HepG2 (cell line): ENCODE results near the gene TAB2. TPM values are rescaled to one million over a fixed set of nuclear protein-coding genes. Genes with fewer than 3 reads are reported as not detected.

Experiments used
- ARNT2 ChIP-seq: sonication (generic); formaldehyde crosslinking; IDR thresholded peaks from 2 replicates; pipeline ENCODE4 v1.8.0; 2022; ENCODE audit warnings: mild to moderate bottlenecking, low read depth, missing genetic modification reagents, moderate library complexity
- ASH2L ChIP-seq: fragments of 300-600, 200-600 bp; sonication (generic); IDR thresholded peaks from 2 replicates; pipeline ENCODE4 v1.7.0; 2017; ENCODE audit warnings: low read depth, mild to moderate bottlenecking, moderate library complexity, mixed read lengths, low read length; ENCODE audit not compliant: insufficient read length
- BRD4 ChIP-seq: sonication (generic); formaldehyde crosslinking; IDR thresholded peaks from 2 replicates; pipeline ENCODE4 v1.4.0; 2020; ENCODE audit warnings: missing genetic modification reagents
- HOXA5 ChIP-seq: sonication (generic); formaldehyde crosslinking; IDR thresholded peaks from 2 replicates; pipeline ENCODE4 v1.4.0; 2020; ENCODE audit warnings: missing genetic modification reagents
- KDM6A ChIP-seq: IDR thresholded peaks from 2 replicates; pipeline ENCODE4 v1.6.1; 2016; ENCODE audit warnings: low read depth
- KLF6 ChIP-seq: IDR thresholded peaks from 2 replicates; pipeline ENCODE4 v1.8.0; 2016; ENCODE audit warnings: missing biosample characterization, missing genetic modification reagents
- MTA1 ChIP-seq: sonication (generic); formaldehyde crosslinking; IDR thresholded peaks from 2 replicates; pipeline ENCODE4 v1.4.0; 2020; ENCODE audit warnings: missing genetic modification reagents, mild to moderate bottlenecking, borderline replicate concordance
- MXD4 ChIP-seq: IDR thresholded peaks from 2 replicates; pipeline ENCODE4 v1.6.1; 2016; ENCODE audit warnings: mild to moderate bottlenecking, missing biosample characterization, missing genetic modification reagents
- NBN ChIP-seq: fragments of 450-650 bp; conservative IDR thresholded peaks from 2 replicates; pipeline ENCODE4 v1.6.1; 2017
- PAWR ChIP-seq: sonication (generic); formaldehyde crosslinking; IDR thresholded peaks from 2 replicates; pipeline ENCODE4 v1.4.0; 2020; ENCODE audit warnings: missing genetic modification reagents, mild to moderate bottlenecking, borderline replicate concordance
- RBFOX2 ChIP-seq: fragments of 200-400 bp; formaldehyde crosslinking; IDR thresholded peaks from 2 replicates; pipeline ENCODE4 v1.6.1; 2017; ENCODE audit warnings: low read depth, mild to moderate bottlenecking, low read length
- RCOR2 ChIP-seq: IDR thresholded peaks from 2 replicates; pipeline ENCODE4 v1.6.1; 2016; ENCODE audit warnings: missing biosample characterization, missing genetic modification reagents
- RORA ChIP-seq: sonication (generic); formaldehyde crosslinking; IDR thresholded peaks from 2 replicates; pipeline ENCODE4 v1.5.0; 2020; ENCODE audit warnings: mild to moderate bottlenecking, missing genetic modification reagents, moderate library complexity
- polyA plus RNA-seq, 8 experiments: library from polyadenylated mRNA; depleted of rRNA in 3 of 8; stranded (reverse) in 7 of 8; unstranded in 1 of 8; fragments of >200 nt; fragmentation: Illumina TruSeq in 4 of 8; extraction: Trizol in 4 of 8; gene quantifications; 2 replicates each; pipeline versions ENCODE4 v1.2.1 to v1.2.3, GENCODE V29; 2011 to 2016; ENCODE audit warnings: low read depth in 4 of 8, missing spikeins in 1 of 8, mixed read lengths in 1 of 8; ENCODE audit not compliant: insufficient read depth in 1 of 8
- total RNA-seq, 5 experiments: library from RNA; depleted of rRNA; stranded (reverse); fragments of >200 nt; fragmentation: Illumina TruSeq; extraction: Trizol; gene quantifications; 2 replicates each; pipeline ENCODE4 v1.2.3, GENCODE V29; 2016; ENCODE audit warnings: low read depth in 1 of 5
- TF ChIP-seq, protein P1 (sequence below): IDR thresholded peaks from 2 replicates; pipeline ENCODE4 v1.6.1; 2016; ENCODE audit warnings: mild to moderate bottlenecking
- TF ChIP-seq, protein P2 (sequence below): sonication (generic); formaldehyde crosslinking; IDR thresholded peaks from 2 replicates; pipeline ENCODE4 v1.8.0; 2022; ENCODE audit warnings: mild to moderate bottlenecking, missing genetic modification reagents
- TF ChIP-seq, protein P3 (sequence below): IDR thresholded peaks from 2 replicates; pipeline ENCODE4 v1.6.1; 2016; ENCODE audit warnings: low read depth, borderline replicate concordance
- TF ChIP-seq, protein P4 (sequence below): IDR thresholded peaks from 2 replicates; pipeline ENCODE4 v1.6.1; 2016; ENCODE audit warnings: mild to moderate bottlenecking, missing biosample characterization, missing genetic modification reagents
- TF ChIP-seq, protein P5 (sequence below), 2 experiments: sonication (generic) in 1 of 2; formaldehyde crosslinking in 1 of 2; IDR thresholded peaks; 2 replicates each; pipeline versions ENCODE4 v1.4.0 to v1.6.1; 2018 to 2020; ENCODE audit warnings: missing genetic modification reagents in 2 of 2, borderline replicate concordance in 1 of 2, low read depth in 1 of 2, mild to moderate bottlenecking in 1 of 2, missing biosample characterization in 1 of 2
- TF ChIP-seq, protein P6 (sequence below): sonication (generic); formaldehyde crosslinking; IDR thresholded peaks from 2 replicates; pipeline ENCODE4 v1.5.0; 2020; ENCODE audit warnings: mild to moderate bottlenecking, missing genetic modification reagents
- TF ChIP-seq, protein P7 (sequence below): sonication (generic); formaldehyde crosslinking; conservative IDR thresholded peaks from 2 replicates; pipeline ENCODE4 v1.8.0; 2022; ENCODE audit warnings: missing genetic modification reagents

The TAB2 gene
- total and polyA plus RNA-seq, 2 of the 13 experiments (the other 11 are each of a cell fraction or from before 2014, with no cell fraction given): 23.7 to 50.2 TPM

DNA sequence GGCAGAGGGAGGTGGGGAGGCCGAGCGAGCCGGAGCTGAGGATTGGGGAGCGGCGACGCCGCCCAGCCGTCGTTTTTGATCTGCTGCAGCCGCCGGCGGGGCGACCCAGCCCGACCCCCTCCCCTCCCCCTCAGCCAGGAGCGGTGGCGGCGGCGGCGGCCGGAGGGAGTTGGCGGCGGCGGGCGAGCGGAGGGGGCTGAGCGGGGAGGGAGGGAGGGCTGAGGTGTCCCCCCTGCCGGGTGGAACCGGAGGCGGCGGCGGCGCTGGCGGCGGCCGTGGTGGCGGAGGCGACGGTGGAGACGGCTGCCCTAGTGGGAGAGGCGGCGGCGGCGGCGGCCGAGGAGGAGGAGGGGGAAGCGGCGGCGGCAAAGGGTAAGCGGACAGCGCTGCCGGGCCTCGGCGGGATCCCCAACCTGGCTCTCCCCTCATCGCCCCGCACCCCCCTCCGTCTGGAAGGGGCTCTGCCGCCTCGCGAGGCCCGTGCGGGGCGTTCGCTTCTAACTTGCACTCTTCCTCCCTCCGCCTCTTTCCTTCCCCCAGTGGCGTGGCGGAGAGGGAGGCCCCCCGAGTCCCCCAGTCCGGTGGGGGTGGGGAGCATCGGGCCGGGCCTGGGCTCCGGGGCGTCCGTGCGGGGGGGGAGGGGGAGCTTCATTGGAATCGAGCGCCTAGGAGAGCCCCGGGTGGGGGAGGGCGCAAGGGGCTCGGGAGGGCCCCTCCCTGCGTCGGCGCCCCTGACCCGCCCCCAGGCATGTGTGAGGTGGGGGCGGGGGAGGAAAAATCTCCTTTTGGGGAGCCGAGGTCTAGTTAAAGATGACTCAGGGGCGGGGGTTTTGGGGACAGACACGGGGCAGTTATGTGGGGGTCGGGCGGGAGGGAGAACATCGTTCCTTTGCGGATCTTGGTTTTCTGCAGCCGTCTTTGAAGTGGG lies at the start of gene TAB2 (continued):
- TF ChIP-seq, protein P1, sequence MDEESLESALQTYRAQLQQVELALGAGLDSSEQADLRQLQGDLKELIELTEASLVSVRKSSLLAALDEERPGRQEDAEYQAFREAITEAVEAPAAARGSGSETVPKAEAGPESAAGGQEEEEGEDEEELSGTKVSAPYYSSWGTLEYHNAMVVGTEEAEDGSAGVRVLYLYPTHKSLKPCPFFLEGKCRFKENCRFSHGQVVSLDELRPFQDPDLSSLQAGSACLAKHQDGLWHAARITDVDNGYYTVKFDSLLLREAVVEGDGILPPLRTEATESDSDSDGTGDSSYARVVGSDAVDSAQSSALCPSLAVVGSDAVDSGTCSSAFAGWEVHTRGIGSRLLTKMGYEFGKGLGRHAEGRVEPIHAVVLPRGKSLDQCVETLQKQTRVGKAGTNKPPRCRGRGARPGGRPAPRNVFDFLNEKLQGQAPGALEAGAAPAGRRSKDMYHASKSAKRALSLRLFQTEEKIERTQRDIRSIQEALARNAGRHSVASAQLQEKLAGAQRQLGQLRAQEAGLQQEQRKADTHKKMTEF (CRISPR knock-in tag): peak; percentile 26; the same call in 1 of the 2 replicates
- TF ChIP-seq, protein P2, sequence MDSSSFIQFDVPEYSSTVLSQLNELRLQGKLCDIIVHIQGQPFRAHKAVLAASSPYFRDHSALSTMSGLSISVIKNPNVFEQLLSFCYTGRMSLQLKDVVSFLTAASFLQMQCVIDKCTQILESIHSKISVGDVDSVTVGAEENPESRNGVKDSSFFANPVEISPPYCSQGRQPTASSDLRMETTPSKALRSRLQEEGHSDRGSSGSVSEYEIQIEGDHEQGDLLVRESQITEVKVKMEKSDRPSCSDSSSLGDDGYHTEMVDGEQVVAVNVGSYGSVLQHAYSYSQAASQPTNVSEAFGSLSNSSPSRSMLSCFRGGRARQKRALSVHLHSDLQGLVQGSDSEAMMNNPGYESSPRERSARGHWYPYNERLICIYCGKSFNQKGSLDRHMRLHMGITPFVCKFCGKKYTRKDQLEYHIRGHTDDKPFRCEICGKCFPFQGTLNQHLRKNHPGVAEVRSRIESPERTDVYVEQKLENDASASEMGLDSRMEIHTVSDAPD (CRISPR knock-in tag): no peak
- 0 out of 2 replicates have a peak, but pooled peaks have one; percentile 24 for TF ChIP-seq BRD4 (CRISPR knock-in tag)
- TF ChIP-seq, protein P3, sequence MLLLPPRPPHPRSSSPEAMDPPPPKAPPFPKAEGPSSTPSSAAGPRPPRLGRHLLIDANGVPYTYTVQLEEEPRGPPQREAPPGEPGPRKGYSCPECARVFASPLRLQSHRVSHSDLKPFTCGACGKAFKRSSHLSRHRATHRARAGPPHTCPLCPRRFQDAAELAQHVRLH (CRISPR knock-in tag): no peak
- TF ChIP-seq HOXA5: peak; percentile 59; the same call in 1 of the 2 replicates
- peak; percentile 60; the same call in 1 of the 2 replicates for TF ChIP-seq MTA1 (CRISPR knock-in tag)
- TF ChIP-seq, protein P4, sequence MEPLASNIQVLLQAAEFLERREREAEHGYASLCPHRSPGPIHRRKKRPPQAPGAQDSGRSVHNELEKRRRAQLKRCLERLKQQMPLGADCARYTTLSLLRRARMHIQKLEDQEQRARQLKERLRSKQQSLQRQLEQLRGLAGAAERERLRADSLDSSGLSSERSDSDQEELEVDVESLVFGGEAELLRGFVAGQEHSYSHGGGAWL (CRISPR knock-in tag): 0 out of 2 replicates have a peak, but pooled peaks have one; percentile 1
- TF ChIP-seq PAWR: no peak
- no peak for TF ChIP-seq ASH2L
- TF ChIP-seq, protein P5, sequence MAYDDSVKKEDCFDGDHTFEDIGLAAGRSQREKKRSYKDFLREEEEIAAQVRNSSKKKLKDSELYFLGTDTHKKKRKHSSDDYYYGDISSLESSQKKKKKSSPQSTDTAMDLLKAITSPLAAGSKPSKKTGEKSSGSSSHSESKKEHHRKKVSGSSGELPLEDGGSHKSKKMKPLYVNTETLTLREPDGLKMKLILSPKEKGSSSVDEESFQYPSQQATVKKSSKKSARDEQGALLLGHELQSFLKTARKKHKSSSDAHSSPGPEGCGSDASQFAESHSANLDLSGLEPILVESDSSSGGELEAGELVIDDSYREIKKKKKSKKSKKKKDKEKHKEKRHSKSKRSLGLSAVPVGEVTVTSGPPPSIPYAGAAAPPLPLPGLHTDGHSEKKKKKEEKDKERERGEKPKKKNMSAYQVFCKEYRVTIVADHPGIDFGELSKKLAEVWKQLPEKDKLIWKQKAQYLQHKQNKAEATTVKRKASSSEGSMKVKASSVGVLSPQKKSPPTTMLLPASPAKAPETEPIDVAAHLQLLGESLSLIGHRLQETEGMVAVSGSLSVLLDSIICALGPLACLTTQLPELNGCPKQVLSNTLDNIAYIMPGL (CRISPR knock-in tag; IDR thresholded peaks at IDR 0.05; ENCODE audit: borderline replicate concordance in 1 of 2, low read depth in 1 of 2): peak; percentile 13 to 79; a peak in 2 of 4 replicates
- no peak; the same call in 1 of the 2 replicates for TF ChIP-seq ARNT2
- TF ChIP-seq, protein P6, sequence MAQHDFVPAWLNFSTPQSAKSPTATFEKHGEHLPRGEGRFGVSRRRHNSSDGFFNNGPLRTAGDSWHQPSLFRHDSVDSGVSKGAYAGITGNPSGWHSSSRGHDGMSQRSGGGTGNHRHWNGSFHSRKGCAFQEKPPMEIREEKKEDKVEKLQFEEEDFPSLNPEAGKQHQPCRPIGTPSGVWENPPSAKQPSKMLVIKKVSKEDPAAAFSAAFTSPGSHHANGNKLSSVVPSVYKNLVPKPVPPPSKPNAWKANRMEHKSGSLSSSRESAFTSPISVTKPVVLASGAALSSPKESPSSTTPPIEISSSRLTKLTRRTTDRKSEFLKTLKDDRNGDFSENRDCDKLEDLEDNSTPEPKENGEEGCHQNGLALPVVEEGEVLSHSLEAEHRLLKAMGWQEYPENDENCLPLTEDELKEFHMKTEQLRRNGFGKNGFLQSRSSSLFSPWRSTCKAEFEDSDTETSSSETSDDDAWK (CRISPR knock-in tag): no peak
- no peak for TF ChIP-seq MXD4 (CRISPR knock-in tag)
- peak; percentile 72 for TF ChIP-seq RBFOX2
- TF ChIP-seq NBN: no peak
- TF ChIP-seq RCOR2 (CRISPR knock-in tag): no peak
- TF ChIP-seq RORA (CRISPR knock-in tag): no peak
- TF ChIP-seq, protein P7, sequence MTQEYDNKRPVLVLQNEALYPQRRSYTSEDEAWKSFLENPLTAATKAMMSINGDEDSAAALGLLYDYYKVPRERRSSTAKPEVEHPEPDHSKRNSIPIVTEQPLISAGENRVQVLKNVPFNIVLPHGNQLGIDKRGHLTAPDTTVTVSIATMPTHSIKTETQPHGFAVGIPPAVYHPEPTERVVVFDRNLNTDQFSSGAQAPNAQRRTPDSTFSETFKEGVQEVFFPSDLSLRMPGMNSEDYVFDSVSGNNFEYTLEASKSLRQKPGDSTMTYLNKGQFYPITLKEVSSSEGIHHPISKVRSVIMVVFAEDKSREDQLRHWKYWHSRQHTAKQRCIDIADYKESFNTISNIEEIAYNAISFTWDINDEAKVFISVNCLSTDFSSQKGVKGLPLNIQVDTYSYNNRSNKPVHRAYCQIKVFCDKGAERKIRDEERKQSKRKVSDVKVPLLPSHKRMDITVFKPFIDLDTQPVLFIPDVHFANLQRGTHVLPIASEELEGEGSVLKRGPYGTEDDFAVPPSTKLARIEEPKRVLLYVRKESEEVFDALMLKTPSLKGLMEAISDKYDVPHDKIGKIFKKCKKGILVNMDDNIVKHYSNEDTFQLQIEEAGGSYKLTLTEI (CRISPR knock-in tag): no peak
- no peak for TF ChIP-seq KDM6A
- no peak for TF ChIP-seq KLF6 (CRISPR knock-in tag)
